Stimulated activated CD4-positive, alpha-beta T cell treated with anti-CD3 and anti-CD28 coated beads, Interleukin-1b, Interleukin-23, amount 100 ng/mL, for 24 hours (primary cell): ENCODE measurements around the gene SIPA1L3.

Experiments
- DNase-seq, 4 experiments: peaks; one replicate each; pipeline ENCODE4 v3.0.0-alpha.2; 2020; ENCODE audit warnings: low read depth in 4 of 4, low spot score in 1 of 4

The SIPA1L3 gene

GRCh38 chr19:38252941-38253691, 346.1 kb downstream of the SIPA1L3 start:
- no peak for DNase-seq

- no peak for DNase-seq
Measured at GRCh38 chr19:38253788-38254187, 346.8 kb downstream of the SIPA1L3 start.

- no peak for DNase-seq
Measured at GRCh38 chr19:38255383-38256014, 348.5 kb downstream of the SIPA1L3 start.
